Natural killer cell (primary cell): Measurements from ENCODE around the gene EFCAB8. TPM values are rescaled to one million over a fixed set of nuclear protein-coding genes. Genes with fewer than 3 reads are reported as not detected.

Experiments
- ATAC-seq, 3 donors: fragments of 150-1000 bp in 2 of 3; fragments of 200-7000 bp in 1 of 3; cut with Tn5 transposase; 1 replicate in 1 of 3; 2 replicates in 2 of 3; pipeline ENCODE4 v1.10.0; 2021; ENCODE audit warnings: mild to moderate bottlenecking in 2 of 3, moderate library complexity in 2 of 3
- DNase-seq, 2 donors: peaks; one replicate each; pipeline versions ENCODE4 v3.0.0 to v3.0.0-alpha.2; 2013 to 2021; ENCODE audit warnings: mixed read lengths in 1 of 2
- H3K27ac ChIP-seq: one replicate; pipeline ENCODE4 v1.5.1; 2013; ENCODE audit warnings: mild to moderate bottlenecking, low read length
- H3K27me3 ChIP-seq: one replicate; pipeline ENCODE4 v1.6.1; 2013; ENCODE audit warnings: low read length; ENCODE audit not compliant: control insufficient read depth, insufficient read depth
- H3K36me3 ChIP-seq: one replicate; pipeline ENCODE4 v1.6.1; 2013; ENCODE audit warnings: low read length; ENCODE audit not compliant: control insufficient read depth, insufficient read depth
- H3K4me1 ChIP-seq: one replicate; pipeline ENCODE4 v1.6.1; 2013; ENCODE audit warnings: low read length; ENCODE audit not compliant: control insufficient read depth, insufficient read depth
- H3K4me3 ChIP-seq: one replicate; pipeline ENCODE4 v1.5.1; 2013; ENCODE audit warnings: low read length
- H3K9me3 ChIP-seq: one replicate; pipeline ENCODE4 v1.6.1; 2013; ENCODE audit warnings: low read length; ENCODE audit not compliant: control insufficient read depth, insufficient read depth
- H3K27ac Mint-ChIP-seq, 2 donors: one replicate each; pipeline ENCODE4 v1.8.0; 2022; ENCODE audit warnings: mild to moderate bottlenecking in 2 of 2, mixed read lengths in 2 of 2, moderate library complexity in 1 of 2
- H3K27me3 Mint-ChIP-seq, 2 donors: one replicate each; pipeline ENCODE4 v1.8.0; 2022; ENCODE audit warnings: low read depth in 2 of 2, mixed read lengths in 2 of 2
- H3K36me3 Mint-ChIP-seq: one replicate; pipeline ENCODE4 v1.8.0; 2022; ENCODE audit warnings: mixed read lengths
- H3K4me1 Mint-ChIP-seq, 2 donors: one replicate each; pipeline ENCODE4 v1.8.0; 2022; ENCODE audit warnings: mixed read lengths in 2 of 2
- H3K4me3 Mint-ChIP-seq: one replicate; pipeline ENCODE4 v1.8.0; 2022; ENCODE audit warnings: mild to moderate bottlenecking, moderate library complexity, mixed read lengths
- H3K9me3 Mint-ChIP-seq, 2 donors: one replicate each; pipeline ENCODE4 v1.8.0; 2022; ENCODE audit warnings: mixed read lengths in 2 of 2
- WGBS: methylation state at CpG from one replicate; pipeline ENCODE4 v1.1.7; 2013; ENCODE audit warnings: missing lambda C conversion rate; ENCODE audit not compliant: insufficient coverage; 5-methylcytosine and 5-hydroxymethylcytosine counted together
- intact Hi-C: fragments of 100-400 bp; cut with micrococcal nuclease; formaldehyde crosslinking; loops from one replicate; pipeline ENCODE4 v1.14.2; 2022
- total RNA-seq, 4 donors: library from RNA; stranded (reverse); fragments of 120-200 nt in 1 of 4; gene quantifications; one replicate each; pipeline versions ENCODE4 v1.2.3 to v1.2.4, GENCODE V29; 2013 to 2022
- TF ChIP-seq, protein P1 (sequence below): fragments of 200-600 bp; IDR thresholded peaks from one replicate; pipeline ENCODE4 v1.8.0; 2022; ENCODE audit warnings: antibody characterized with exemption

The EFCAB8 gene
- total RNA-seq, 3 donors from 2014 or later (not counting 1 experiment from before 2014, with no cell fraction given): 1.2 to 2.9 (median 2.3) TPM

DNA sequence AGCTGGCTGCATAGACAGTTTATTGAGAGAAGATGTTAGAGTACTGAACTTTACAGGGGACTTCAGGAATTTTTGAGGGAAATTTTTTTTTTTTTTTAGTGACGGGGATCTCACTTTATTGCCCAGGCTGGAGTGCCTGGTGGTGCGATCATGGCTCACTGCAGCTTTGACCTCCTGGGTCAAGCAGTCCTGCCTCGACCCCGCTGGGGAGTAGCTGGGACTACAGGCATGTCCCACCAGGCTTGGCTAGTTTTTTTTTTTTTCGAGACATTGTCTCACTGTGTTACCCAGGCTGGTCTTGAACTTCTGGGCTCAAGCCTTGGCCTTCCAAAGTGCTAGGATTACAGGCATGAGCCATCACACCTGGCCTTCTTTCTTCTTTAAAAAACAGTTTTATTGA, 10.8 kb upstream of the EFCAB8 start:
- no peaks in the 10 kb centered on the region for H3K9me3 ChIP-seq
- WGBS: 95% methylated on average over 5 of the region's 5 CpGs
- H3K36me3 ChIP-seq: peaks cover 55% of the 10 kb centered on the region
- no peaks in the 10 kb centered on the region for H3K9me3 Mint-ChIP-seq
- H3K4me1 ChIP-seq: no peaks in the 10 kb centered on the region
- H3K4me3 ChIP-seq: no peak overlapping the region
- H3K36me3 Mint-ChIP-seq: peaks cover 19% of the 10 kb centered on the region
- peak overlapping the region; percentile 21 to 41 for H3K27ac Mint-ChIP-seq
- H3K4me3 Mint-ChIP-seq: no peak overlapping the region
- no peaks in the 10 kb centered on the region for H3K27me3 Mint-ChIP-seq
- no peak for ATAC-seq
- H3K4me1 Mint-ChIP-seq: peaks cover 21 to 27% of the 10 kb centered on the region in 2 donors
- H3K27ac ChIP-seq: no peak overlapping the region
- DNase-seq: no peak
- no peaks in the 10 kb centered on the region for H3K27me3 ChIP-seq
- TF ChIP-seq, protein P1, sequence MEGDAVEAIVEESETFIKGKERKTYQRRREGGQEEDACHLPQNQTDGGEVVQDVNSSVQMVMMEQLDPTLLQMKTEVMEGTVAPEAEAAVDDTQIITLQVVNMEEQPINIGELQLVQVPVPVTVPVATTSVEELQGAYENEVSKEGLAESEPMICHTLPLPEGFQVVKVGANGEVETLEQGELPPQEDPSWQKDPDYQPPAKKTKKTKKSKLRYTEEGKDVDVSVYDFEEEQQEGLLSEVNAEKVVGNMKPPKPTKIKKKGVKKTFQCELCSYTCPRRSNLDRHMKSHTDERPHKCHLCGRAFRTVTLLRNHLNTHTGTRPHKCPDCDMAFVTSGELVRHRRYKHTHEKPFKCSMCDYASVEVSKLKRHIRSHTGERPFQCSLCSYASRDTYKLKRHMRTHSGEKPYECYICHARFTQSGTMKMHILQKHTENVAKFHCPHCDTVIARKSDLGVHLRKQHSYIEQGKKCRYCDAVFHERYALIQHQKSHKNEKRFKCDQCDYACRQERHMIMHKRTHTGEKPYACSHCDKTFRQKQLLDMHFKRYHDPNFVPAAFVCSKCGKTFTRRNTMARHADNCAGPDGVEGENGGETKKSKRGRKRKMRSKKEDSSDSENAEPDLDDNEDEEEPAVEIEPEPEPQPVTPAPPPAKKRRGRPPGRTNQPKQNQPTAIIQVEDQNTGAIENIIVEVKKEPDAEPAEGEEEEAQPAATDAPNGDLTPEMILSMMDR: no peak
- intact Hi-C loops: no loop called here

DNA sequence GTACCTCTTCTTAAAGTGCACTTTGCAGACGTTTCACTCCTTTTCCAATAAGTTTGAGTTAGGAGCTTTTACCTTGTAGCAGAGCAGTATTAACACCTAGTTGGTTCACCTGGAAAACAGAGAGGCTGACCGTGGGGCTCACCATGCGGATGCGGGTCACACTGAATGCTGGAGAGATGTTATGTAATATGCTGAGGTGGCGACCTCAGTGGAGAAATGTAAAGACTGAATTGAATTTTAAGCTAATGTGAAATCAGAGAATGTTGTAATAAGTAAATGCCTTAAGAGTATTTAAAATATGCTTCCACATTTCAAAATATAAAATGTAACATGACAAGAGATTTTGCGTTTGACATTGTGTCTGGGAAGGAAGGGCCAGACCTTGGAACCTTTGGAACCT, 9.9 kb upstream of the EFCAB8 start:
- Histone ChIP-seq H3K9me3 (no peaks in the 10 kb centered on the region), H3K27ac (no peak overlapping the region), H3K36me3 (peaks cover 55% of the 10 kb centered on the region), H3K27me3 (no peaks in the 10 kb centered on the region), H3K4me3 (no peak overlapping the region), H3K4me1 (no peaks in the 10 kb centered on the region)
- WGBS: 90% methylated on average over 6 of the region's 6 CpGs
- no peak for DNase-seq
- peak overlapping the region in 1 of 2 donors; percentile 18 for H3K27ac Mint-ChIP-seq
- TF ChIP-seq, protein P1: no peak
- no peaks in the 10 kb centered on the region for H3K9me3 Mint-ChIP-seq
- H3K27me3 Mint-ChIP-seq: no peaks in the 10 kb centered on the region
- intact Hi-C loops: no loop called here
- H3K4me3 Mint-ChIP-seq: no peak overlapping the region
- peaks cover 19% of the 10 kb centered on the region for H3K36me3 Mint-ChIP-seq
- peaks cover 18 to 23% of the 10 kb centered on the region in 2 donors for H3K4me1 Mint-ChIP-seq
- no peak for ATAC-seq

DNA sequence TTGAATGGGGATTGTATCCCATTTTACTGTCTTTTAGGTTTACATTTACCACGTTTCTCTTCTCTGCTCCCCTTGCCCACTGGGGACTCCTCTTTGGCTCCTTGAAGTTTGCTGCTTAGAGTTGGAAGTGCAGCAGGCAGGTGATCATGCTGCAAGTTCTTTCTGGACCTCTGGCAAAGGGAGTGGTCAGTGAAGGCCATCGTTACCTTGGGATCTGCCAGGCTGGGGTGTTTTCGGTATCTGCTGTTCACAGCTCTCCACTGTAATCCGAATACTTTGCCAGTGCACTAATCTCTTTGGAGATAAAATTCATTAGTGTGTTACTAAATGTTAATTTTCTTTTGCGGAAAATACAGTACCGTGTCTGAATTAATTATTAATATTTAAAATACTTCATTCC, 9.1 kb upstream of the EFCAB8 start:
- H3K36me3 ChIP-seq: peaks cover 58% of the 10 kb centered on the region
- Mint-ChIP-seq H3K36me3 (peaks cover 19% of the 10 kb centered on the region), H3K27me3 (no peaks in the 10 kb centered on the region), H3K4me1 (peaks cover 17 to 23% of the 10 kb centered on the region in 2 donors), H3K9me3 (no peaks in the 10 kb centered on the region), H3K4me3 (no peak overlapping the region), H3K27ac (no peak overlapping the region)
- DNase-seq (no peak), ATAC-seq (no peak)
- TF ChIP-seq, protein P1: no peak
- 89% methylated on average over 4 of the region's 6 CpGs for WGBS
- no peaks in the 10 kb centered on the region for H3K9me3 ChIP-seq
- no peaks in the 10 kb centered on the region for H3K4me1 ChIP-seq
- H3K27me3 ChIP-seq: no peaks in the 10 kb centered on the region
- H3K4me3 ChIP-seq: no peak overlapping the region
- H3K27ac ChIP-seq: no peak overlapping the region
- intact Hi-C loops: no loop called here

DNA sequence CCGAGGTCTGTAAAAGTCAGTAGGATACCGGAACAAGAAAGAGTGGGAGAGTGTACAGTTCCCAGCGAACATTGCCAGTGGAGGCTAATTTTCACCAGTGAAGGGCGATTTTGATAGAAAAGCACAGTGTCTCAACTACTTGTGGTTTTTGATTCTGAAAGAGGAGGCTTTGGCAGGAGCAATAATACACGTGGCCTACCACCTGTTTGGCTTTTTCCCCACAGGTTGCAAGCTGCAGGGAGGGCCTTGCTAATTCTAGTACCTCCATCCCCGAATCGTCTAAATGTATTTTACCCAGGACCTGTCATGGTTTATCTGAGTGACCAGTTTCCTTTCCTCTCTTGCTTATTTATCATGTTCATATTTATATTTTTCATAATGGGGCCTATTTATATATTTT, 3.3 kb upstream of the EFCAB8 start:
- intact Hi-C loops: no loop called here
- H3K4me3 ChIP-seq: no peak overlapping the region
- DNase-seq (no peak), ATAC-seq (no peak)
- peaks cover 10% of the 10 kb centered on the region for H3K4me1 ChIP-seq
- H3K36me3 ChIP-seq: peaks cover 21% of the 10 kb centered on the region
- 70% methylated on average over 7 of the region's 7 CpGs for WGBS
- H3K9me3 Mint-ChIP-seq: no peaks in the 10 kb centered on the region
- no peaks in the 10 kb centered on the region for H3K36me3 Mint-ChIP-seq
- H3K4me1 Mint-ChIP-seq: peaks cover 24 to 27% of the 10 kb centered on the region in 2 donors
- no peaks in the 10 kb centered on the region for H3K9me3 ChIP-seq
- peak overlapping the region; percentile 37 to 67 for H3K27ac Mint-ChIP-seq
- no peaks in the 10 kb centered on the region for H3K27me3 Mint-ChIP-seq
- TF ChIP-seq, protein P1: no peak
- H3K27ac ChIP-seq: no peak overlapping the region
- no peaks in the 10 kb centered on the region for H3K27me3 ChIP-seq
- H3K4me3 Mint-ChIP-seq: no peak overlapping the region
